Measurements from ENCODE around the gene CCDC47. TPM values are rescaled to one million over a fixed set of nuclear protein-coding genes. Genes with fewer than 3 reads are reported as not detected.

The CCDC47 gene
- total RNA-seq, 2 experiments from 2014 or later: 31.0 to 31.3 TPM

GRCh38 chr17:63718988-63719387 is 54.4 kb downstream of the CCDC47 start:
- Histone ChIP-seq H3K4me1 (ENCODE audit: insufficient read depth, low read length) (no peaks in the 10 kb centered on the region), H3K27me3 (ENCODE audit: control insufficient read depth in 1 of 2, insufficient read depth in 2 of 2, low read length in 2 of 2) (no peaks in the 10 kb centered on the region), H3K27ac (ENCODE audit: low read depth in 1 of 2, low read length in 2 of 2) (no peak overlapping the region), H3K4me3 (ENCODE audit: low read length) (no peak overlapping the region), H3K36me3 (ENCODE audit: insufficient read depth, low read length) (peaks cover 30% of the 10 kb centered on the region), H3K9me3 (ENCODE audit: control insufficient read depth in 1 of 2, insufficient read depth in 1 of 2, low read length in 2 of 2) (no peaks in the 10 kb centered on the region)
- intact Hi-C loops (cut with DNase I, micrococcal nuclease): no loop called here
- no peaks in the 10 kb centered on the region for H3K27me3 Mint-ChIP-seq
- no peak overlapping the region for H3K27ac Mint-ChIP-seq
- H3K36me3 Mint-ChIP-seq (ENCODE audit: low read depth): peaks cover 28% of the 10 kb centered on the region
- ChIA-PET POLR2A (interaction anchor here (18.5 kb wide), 1 partner anchor 21 kb away, joined by 844 read pairs; the partner anchor contains the start of gene LIMD2), CTCF (interaction anchor here (0.6 kb wide), 1 partner anchor 32 kb away, joined by 7 read pairs; no protein-coding TSS in a partner anchor)
- H3K4me3 Mint-ChIP-seq: no peak overlapping the region
- TF ChIP-seq CTCF (IDR thresholded peaks at IDR 0.05): no peak
- DNase-seq: no peak
- no peak for ATAC-seq (ENCODE audit: poor library complexity)
- no peaks in the 10 kb centered on the region for H3K9me3 Mint-ChIP-seq
- H3K4me1 Mint-ChIP-seq (ENCODE audit: low read depth): no peaks in the 10 kb centered on the region

DNA sequence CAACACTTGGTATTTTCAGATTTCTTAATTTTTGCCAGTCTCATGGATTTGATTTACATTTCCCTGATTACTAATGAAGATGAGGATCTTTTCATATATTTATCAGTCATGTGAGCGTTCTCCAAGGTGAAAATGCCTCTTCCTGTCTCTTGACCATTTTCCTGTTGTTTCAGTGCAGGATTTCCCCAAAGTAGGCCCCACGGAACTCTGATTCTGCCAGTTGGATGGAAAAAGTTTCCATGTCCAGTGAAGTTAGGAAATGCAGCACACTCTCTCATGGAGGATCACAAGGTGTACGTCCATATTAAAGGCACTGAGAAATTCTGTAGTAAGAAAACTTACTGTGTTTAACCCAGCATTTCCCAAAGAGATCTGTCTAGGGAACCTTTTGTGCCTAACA is 57.0 kb downstream of the CCDC47 start:
- TF ChIP-seq CTCF (IDR thresholded peaks at IDR 0.05): no peak
- ChIA-PET POLR2A (interaction anchor here (1.6 to 18.5 kb wide), 2 partner anchors 9 to 18 kb away, joined by 9 to 844 read pairs; partner anchors contain the start of gene LIMD2), CTCF (no interaction called here)
- no peak overlapping the region for H3K4me3 Mint-ChIP-seq
- no peaks in the 10 kb centered on the region for H3K27me3 Mint-ChIP-seq
- no peak overlapping the region for H3K27ac ChIP-seq (ENCODE audit: low read depth in 1 of 2, low read length in 2 of 2)
- no peaks in the 10 kb centered on the region for H3K4me1 ChIP-seq (ENCODE audit: insufficient read depth, low read length)
- peaks cover 28% of the 10 kb centered on the region for H3K36me3 Mint-ChIP-seq (ENCODE audit: low read depth)
- no peaks in the 10 kb centered on the region for H3K27me3 ChIP-seq (ENCODE audit: control insufficient read depth in 1 of 2, insufficient read depth in 2 of 2, low read length in 2 of 2)
- no peak for DNase-seq
- no peak overlapping the region for H3K27ac Mint-ChIP-seq
- intact Hi-C loops (cut with DNase I, micrococcal nuclease): no loop called here
- no peaks in the 10 kb centered on the region for H3K9me3 ChIP-seq (ENCODE audit: control insufficient read depth in 1 of 2, insufficient read depth in 1 of 2, low read length in 2 of 2)
- H3K36me3 ChIP-seq (ENCODE audit: insufficient read depth, low read length): peaks cover 26% of the 10 kb centered on the region
- no peaks in the 10 kb centered on the region for H3K4me1 Mint-ChIP-seq (ENCODE audit: low read depth)
- H3K9me3 Mint-ChIP-seq: no peaks in the 10 kb centered on the region
- H3K4me3 ChIP-seq (ENCODE audit: low read length): no peak overlapping the region
- ATAC-seq (ENCODE audit: poor library complexity): no peak

GRCh38 chr17:63714550-63715277 is 58.7 kb downstream of the CCDC47 start:
- no peaks in the 10 kb centered on the region for H3K9me3 Mint-ChIP-seq
- H3K4me3 Mint-ChIP-seq: no peak overlapping the region
- Histone ChIP-seq H3K9me3 (ENCODE audit: control insufficient read depth in 1 of 2, insufficient read depth in 1 of 2, low read length in 2 of 2) (no peaks in the 10 kb centered on the region), H3K27ac (ENCODE audit: low read depth in 1 of 2, low read length in 2 of 2) (no peak overlapping the region), H3K27me3 (ENCODE audit: control insufficient read depth in 1 of 2, insufficient read depth in 2 of 2, low read length in 2 of 2) (no peaks in the 10 kb centered on the region), H3K4me3 (ENCODE audit: low read length) (no peak overlapping the region), H3K4me1 (ENCODE audit: insufficient read depth, low read length) (peaks cover 13% of the 10 kb centered on the region), H3K36me3 (ENCODE audit: insufficient read depth, low read length) (peaks cover 26% of the 10 kb centered on the region)
- ChIA-PET POLR2A (interaction anchor here (1.1 to 18.5 kb wide), 5 partner anchors 9 to 59 kb away, joined by 3 to 844 read pairs (median 3); partner anchors contain the start of genes CCDC47 and LIMD2), CTCF (interaction anchor here (0.9 kb wide), 1 partner anchor 289 kb away, joined by 3 read pairs; no protein-coding TSS in a partner anchor)
- intact Hi-C loops (cut with DNase I, micrococcal nuclease): loop anchor here in 1 of 2 experiments (5.0 kb wide), 1 partner anchor 92 kb away; the partner anchor contains the start of gene MAP3K3
- no peak for TF ChIP-seq CTCF (IDR thresholded peaks at IDR 0.05)
- H3K27ac Mint-ChIP-seq: no peak overlapping the region
- H3K36me3 Mint-ChIP-seq (ENCODE audit: low read depth): peaks cover 34% of the 10 kb centered on the region
- H3K27me3 Mint-ChIP-seq: no peaks in the 10 kb centered on the region
- DNase-seq (no peak), ATAC-seq (ENCODE audit: poor library complexity) (no peak)
- H3K4me1 Mint-ChIP-seq (ENCODE audit: low read depth): peaks cover 12% of the 10 kb centered on the region

Measured in CD4-positive, alpha-beta T cell (primary cell).